GM18505 (cell line): ENCODE measurements around the gene LIG1.
A peak's percentile ranks its signal among the peaks of the same experiment; 100 is the strongest.

Experiments
- ATAC-seq: cut with Tn5 transposase; IDR thresholded peaks from one replicate; pipeline ENCODE4 v1.9.1; 2021; ENCODE audit not compliant: unreplicated experiment
- POLR2A ChIP-seq: IDR thresholded peaks from 4 replicates; pipeline ENCODE4 v1.6.1; 2011; ENCODE audit warnings: borderline replicate concordance; ENCODE audit not compliant: insufficient read depth, insufficient read length; ENCODE audit errors: extremely low read depth

Gene LIG1

GRCh38 chr19:48123907-48124651 is 46.1 kb downstream of the LIG1 start:
- TF ChIP-seq POLR2A: no peak
- ATAC-seq: no peak

DNA sequence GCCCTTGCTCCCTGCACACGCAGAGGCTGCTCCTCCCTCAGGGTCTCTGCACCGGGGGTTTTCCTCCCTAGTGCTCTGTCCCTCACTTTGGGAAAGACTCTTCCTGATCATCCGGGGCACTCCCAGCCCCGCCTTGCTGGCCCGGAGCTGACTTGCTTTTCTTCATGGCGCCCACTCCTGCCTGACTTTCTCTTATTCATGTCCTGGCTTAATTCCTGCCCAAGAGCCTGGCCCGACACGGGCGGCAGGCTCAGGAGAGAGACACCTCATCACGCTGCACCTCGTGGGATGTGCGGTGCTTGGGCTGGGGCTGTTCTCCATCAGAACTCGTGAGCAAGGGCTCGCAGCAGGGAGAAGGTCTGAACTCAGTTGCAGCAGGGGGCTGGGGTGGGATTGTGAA is 47.7 kb downstream of the LIG1 start:
- no peak for ATAC-seq
- no peak for TF ChIP-seq POLR2A

DNA sequence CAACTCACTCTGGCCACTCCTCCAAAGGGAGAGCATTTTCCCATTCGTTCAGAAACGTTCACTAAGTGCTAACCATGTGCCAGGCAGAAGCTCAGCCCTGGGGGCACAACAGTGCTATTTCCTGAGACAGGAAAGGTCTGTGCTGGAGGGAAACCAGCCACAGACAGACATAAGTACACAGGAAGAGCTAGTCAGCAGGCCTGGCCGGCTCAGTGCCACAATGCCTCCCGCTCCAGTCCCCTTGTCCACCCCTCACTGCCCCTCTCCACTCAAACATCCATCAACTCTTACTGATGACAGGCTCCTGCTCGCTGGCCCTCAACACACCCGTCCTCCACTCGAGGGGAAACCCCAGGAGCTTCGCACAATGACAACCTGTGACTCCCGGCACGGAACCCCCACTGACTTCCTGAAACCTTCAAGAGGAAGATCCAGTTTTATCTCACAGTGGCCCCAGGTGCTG is 48.2 kb downstream of the LIG1 start:
- TF ChIP-seq POLR2A: no peak
- ATAC-seq: no peak

GRCh38 chr19:48121066-48121465 is 49.1 kb downstream of the LIG1 start:
- TF ChIP-seq POLR2A: no peak
- ATAC-seq: no peak

- TF ChIP-seq POLR2A: no peak
- ATAC-seq: no peak
Observed at GRCh38 chr19:48120505-48120904, 49.6 kb downstream of the LIG1 start.

DNA sequence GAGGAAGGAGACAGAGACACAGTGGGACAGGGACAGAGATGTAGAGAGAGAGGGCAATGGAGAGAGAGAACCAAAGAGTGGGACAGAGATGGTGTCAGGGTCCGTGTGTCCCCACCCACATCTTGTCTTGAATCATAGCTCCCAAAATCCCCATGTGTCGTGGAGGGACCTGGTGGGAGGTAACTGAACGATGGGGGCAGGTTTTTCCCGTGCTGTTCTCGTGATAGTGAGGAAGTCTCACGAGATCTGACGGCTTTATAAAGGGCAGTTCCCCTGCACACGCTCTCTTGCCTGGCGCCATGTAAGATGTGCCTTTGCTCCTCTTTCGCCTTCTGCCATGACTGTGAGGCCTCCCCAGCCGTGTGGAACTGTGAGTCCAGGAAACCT is 52.0 kb downstream of the LIG1 start:
- no peak for ATAC-seq
- no peak for TF ChIP-seq POLR2A

DNA sequence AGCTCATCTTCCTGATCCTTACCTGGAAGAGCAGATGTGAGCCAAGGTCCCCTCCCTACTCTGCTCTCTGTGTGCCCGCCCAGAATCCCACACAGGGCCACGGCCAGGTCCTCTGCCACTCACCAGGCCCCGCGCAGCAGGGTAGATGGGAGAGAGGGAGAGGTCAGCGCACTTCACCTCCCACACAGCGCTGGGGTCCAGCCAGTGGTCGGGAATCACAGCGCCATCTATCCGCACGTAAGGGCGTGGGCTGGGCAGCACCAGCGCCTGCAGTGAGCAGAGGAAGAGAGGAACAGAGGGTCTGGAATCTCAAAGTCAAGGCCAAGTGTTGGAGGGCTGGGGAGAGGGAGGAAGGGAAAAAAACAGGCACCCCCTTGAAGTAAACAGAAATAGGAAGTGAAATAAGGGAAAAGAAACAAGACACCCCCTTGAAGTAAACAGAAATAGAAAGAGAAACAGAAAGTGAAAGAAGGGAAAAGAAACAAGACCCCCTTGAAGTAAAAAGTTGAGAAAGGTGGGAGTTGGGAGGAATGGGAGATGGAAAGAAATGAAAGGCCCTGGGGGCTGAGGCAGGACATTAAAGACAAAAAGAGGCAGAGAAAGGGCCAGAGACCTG is 52.5 kb downstream of the LIG1 start:
- TF ChIP-seq POLR2A: no peak
- no peak for ATAC-seq

GRCh38 chr19:48113190-48113917 is 56.8 kb downstream of the LIG1 start:
- ATAC-seq: no peak
- TF ChIP-seq POLR2A: no peak

DNA sequence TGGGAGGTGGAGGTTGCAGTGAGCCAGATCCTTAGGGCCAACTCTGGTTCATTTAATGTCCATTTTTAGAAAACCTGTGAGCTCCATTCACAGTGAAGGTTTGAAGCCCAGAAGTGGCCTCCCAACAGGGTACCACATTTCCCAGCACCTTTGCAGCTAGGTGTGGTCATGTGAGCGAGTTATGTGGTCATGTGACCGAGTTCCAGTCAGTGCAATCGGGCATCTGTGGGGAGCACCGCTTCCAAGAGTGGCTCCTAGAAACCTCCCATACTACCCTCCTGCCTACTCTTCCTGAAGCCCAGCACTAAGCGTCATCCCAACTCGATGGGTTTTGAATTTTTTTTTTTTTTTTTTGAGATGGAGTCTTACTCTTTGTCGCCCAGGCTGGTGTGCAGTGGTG is 58.9 kb downstream of the LIG1 start:
- no peak for ATAC-seq
- TF ChIP-seq POLR2A: no peak

- peak; percentile 64 for ATAC-seq
- TF ChIP-seq POLR2A: peak; percentile 81
Observed at GRCh38 chr19:48110350-48110966, 59.7 kb downstream of the LIG1 start, which contains the start of gene PLA2G4C. Gene PLA2G4C (minus strand): TSS chr19:48110817. CDS start chr19:48106529, 4,288 bp downstream.

DNA sequence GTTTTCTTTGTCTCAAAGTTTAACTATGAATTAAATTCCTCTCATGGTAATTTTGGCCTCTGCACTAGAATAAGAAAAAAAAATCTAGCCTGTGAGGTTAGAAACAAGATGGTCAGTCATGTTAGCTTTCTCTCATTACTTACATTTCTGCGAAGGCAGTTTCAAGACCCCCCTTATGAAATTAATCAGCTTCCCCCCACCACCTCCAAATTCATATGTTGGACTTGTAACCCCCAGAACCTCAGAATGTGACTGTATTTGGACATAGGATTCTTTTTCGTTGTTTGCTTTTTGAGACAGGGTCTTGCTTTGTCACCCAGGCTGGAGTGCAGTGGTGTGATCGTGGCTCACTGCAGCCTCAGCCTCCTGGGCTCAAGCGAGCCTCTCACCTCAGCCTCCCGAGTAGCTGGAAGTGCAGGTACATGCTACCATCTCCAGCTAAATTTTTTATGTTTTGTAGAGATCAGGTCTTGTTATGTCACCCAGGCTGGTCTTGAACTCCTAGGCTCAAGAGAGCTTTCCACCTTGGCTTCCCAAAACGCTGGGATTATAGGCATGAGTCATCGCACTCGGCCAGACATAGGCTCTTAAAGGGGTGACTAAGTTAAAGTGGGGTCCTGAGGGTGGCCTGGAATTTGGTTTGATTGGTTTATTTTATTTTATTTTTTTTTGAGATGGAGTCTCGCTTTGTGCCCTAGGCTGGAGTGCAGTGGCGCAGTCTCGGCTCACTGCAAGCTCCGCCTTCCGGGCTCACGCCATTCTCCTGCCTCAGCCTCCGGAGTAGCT is 61.0 kb downstream of the LIG1 start:
- TF ChIP-seq POLR2A: no peak
- ATAC-seq: no peak

GRCh38 chr19:48103922-48104321 is 66.2 kb downstream of the LIG1 start:
- TF ChIP-seq POLR2A: no peak
- no peak for ATAC-seq

GRCh38 chr19:48102870-48103751 is 67.0 kb downstream of the LIG1 start:
- no peak for TF ChIP-seq POLR2A
- ATAC-seq: no peak
